Glomerular endothelial cell (primary cell): ENCODE data around the gene TIMM10. TPM values are rescaled to one million over a fixed set of nuclear protein-coding genes. Genes with fewer than 3 reads are reported as not detected.

Source experiments
- DNase-seq: peaks from one replicate; pipeline ENCODE4 v3.0.0-alpha.2; 2011; ENCODE audit warnings: low read depth, low spot score; ENCODE audit errors: extremely low read depth
- total RNA-seq: library from RNA; depleted of rRNA; stranded (reverse); fragments of >200 nt; gene quantifications from 2 replicates; pipeline ENCODE4 v1.2.3, GENCODE V29; 2015

Gene TIMM10
- total RNA-seq, 1 donor from 2014 or later, result 31.9 TPM

- DNase-seq, result no peak
These were observed 22.0 kb downstream of the TIMM10 start for GRCh38 chr11:57508341-57509170.

GRCh38 chr11:57506522-57506921, 24.0 kb downstream of the TIMM10 start:
- DNase-seq, result no peak

- DNase-seq, result no peak
These were observed 26.0 kb downstream of the TIMM10 start for GRCh38 chr11:57504511-57504910.

GRCh38 chr11:57502870-57503269, 27.7 kb downstream of the TIMM10 start:
- DNase-seq, result no peak

- DNase-seq, result no peak
These were observed 28.2 kb downstream of the TIMM10 start for GRCh38 chr11:57502376-57502775.

GRCh38 chr11:57501953-57502352, 28.6 kb downstream of the TIMM10 start:
- DNase-seq, result no peak

- DNase-seq, result no peak
These were observed 29.6 kb downstream of the TIMM10 start for GRCh38 chr11:57500926-57501325.

GRCh38 chr11:57500515-57500914, 30.0 kb downstream of the TIMM10 start:
- DNase-seq, result no peak

GRCh38 chr11:57499983-57500461, 30.5 kb downstream of the TIMM10 start:
- DNase-seq, result no peak

GRCh38 chr11:57499413-57499982, 31.1 kb downstream of the TIMM10 start:
- DNase-seq, result peak; percentile 36

GRCh38 chr11:57498540-57498939, 32.0 kb downstream of the TIMM10 start:
- DNase-seq, result no peak

GRCh38 chr11:57497303-57498247, 33.0 kb downstream of the TIMM10 start:
- DNase-seq, result no peak

- no peak for DNase-seq
These were observed 34.3 kb downstream of the TIMM10 start for GRCh38 chr11:57496109-57496820.

- no peak for DNase-seq
These were observed 36.7 kb downstream of the TIMM10 start for GRCh38 chr11:57493507-57494503.

- DNase-seq, result no peak
These were observed 39.0 kb downstream of the TIMM10 start for GRCh38 chr11:57491371-57492061.

- DNase-seq, result no peak
These were observed 39.9 kb downstream of the TIMM10 start for GRCh38 chr11:57490456-57491248.

- DNase-seq, result no peak
These were observed 42.5 kb downstream of the TIMM10 start for GRCh38 chr11:57487920-57488659.
